Neural cell (in vitro differentiated cells): ENCODE results near the gene CRIP3. TPM values are rescaled to one million over a fixed set of nuclear protein-coding genes. Genes with fewer than 3 reads are reported as not detected.

ENCODE experiments used
- H2AFZ ChIP-seq: fragments of 200-600, 300-800 bp; sonication (generic), shearing (Covaris generic); 2 replicates; pipeline ENCODE4 v1.6.0; 2014; ENCODE audit warnings: low read depth, mild to moderate bottlenecking, antibody characterized with exemption, low read length, moderate library complexity
- H3F3A ChIP-seq: fragments of 200-600 bp; shearing (Covaris generic); 2 replicates; pipeline ENCODE4 v1.6.1; 2016; ENCODE audit warnings: mild to moderate bottlenecking, moderate library complexity, mixed read lengths, antibody characterized with exemption, low read length; ENCODE audit not compliant: insufficient read depth, poor library complexity, severe bottlenecking
- H3K27ac ChIP-seq: fragments of 200-600, 300-800 bp; sonication (generic), shearing (Covaris generic); 2 replicates; pipeline ENCODE4 v1.5.1; 2014; ENCODE audit warnings: mild to moderate bottlenecking, low read length, moderate library complexity
- H3K27me3 ChIP-seq: fragments of 300-800, 200-600 bp; sonication (generic), shearing (Covaris generic); 2 replicates; pipeline ENCODE4 v1.6.0; 2014; ENCODE audit warnings: mild to moderate bottlenecking, low read depth, low read length, moderate library complexity; ENCODE audit not compliant: insufficient read depth
- H3K36me3 ChIP-seq: fragments of 300-800, 200-600 bp; sonication (generic), shearing (Covaris generic); 2 replicates; pipeline ENCODE4 v1.5.1; 2014; ENCODE audit warnings: mild to moderate bottlenecking, antibody characterized with exemption, low read length, moderate library complexity; ENCODE audit not compliant: insufficient read depth
- H3K4me2 ChIP-seq: fragments of 300-800, 200-600 bp; sonication (generic), shearing (Covaris generic); 2 replicates; pipeline ENCODE4 v1.6.0; 2014; ENCODE audit warnings: mild to moderate bottlenecking, low read length
- H3K4me3 ChIP-seq: fragments of 300-800, 200-600 bp; sonication (generic), shearing (Covaris generic); 2 replicates; pipeline ENCODE4 v1.5.1; 2014; ENCODE audit warnings: mild to moderate bottlenecking, low read length, moderate library complexity
- H3K79me2 ChIP-seq: fragments of 200-600 bp; shearing (Covaris generic); replicated peaks from 2 replicates; pipeline ENCODE4 v1.6.0; 2014; ENCODE audit warnings: mild to moderate bottlenecking, low read length, moderate library complexity; ENCODE audit not compliant: insufficient read depth
- H3K9ac ChIP-seq: fragments of 300-800, 200-600 bp; sonication (generic), shearing (Covaris generic); 2 replicates; pipeline ENCODE4 v1.6.1; 2016; ENCODE audit warnings: mild to moderate bottlenecking, low read length, mixed read lengths
- H3K9me2 ChIP-seq: fragments of 200-600 bp; shearing (Covaris generic); 2 replicates; pipeline ENCODE4 v1.6.1; 2016; ENCODE audit warnings: mild to moderate bottlenecking, low read length, mixed read lengths; ENCODE audit not compliant: insufficient read depth
- H3K9me3 ChIP-seq: fragments of 200-600, 300-800 bp; sonication (generic), shearing (Covaris generic); 2 replicates; pipeline ENCODE4 v1.6.1; 2016; ENCODE audit warnings: mild to moderate bottlenecking, mixed run types, low read length, moderate library complexity, mixed read lengths
- H4K20me1 ChIP-seq: fragments of 200-600 bp; shearing (Covaris generic); 2 replicates; pipeline ENCODE4 v1.6.1; 2016; ENCODE audit warnings: mild to moderate bottlenecking, mixed run types; ENCODE audit not compliant: insufficient read depth
- EP300 ChIP-seq: fragments of 450-650 bp; conservative IDR thresholded peaks from 2 replicates; pipeline ENCODE4 v1.6.1; 2014; ENCODE audit warnings: antibody characterized with exemption, mild to moderate bottlenecking, moderate library complexity; ENCODE audit not compliant: poor library complexity, severe bottlenecking
- EZH2 ChIP-seq: fragments of 200-600, 300-800 bp; shearing (Covaris generic), sonication (generic); IDR thresholded peaks from 2 replicates; pipeline ENCODE4 v1.6.1; 2014; ENCODE audit warnings: antibody characterized with exemption, low read length, borderline replicate concordance, mild to moderate bottlenecking; ENCODE audit not compliant: insufficient read depth, poor library complexity, severe bottlenecking
- MXI1 ChIP-seq: fragments of 450-650 bp; conservative IDR thresholded peaks from 2 replicates; pipeline ENCODE4 v1.6.1; 2014; ENCODE audit warnings: antibody characterized with exemption, mild to moderate bottlenecking; ENCODE audit not compliant: poor library complexity, severe bottlenecking
- POLR2AphosphoS5 ChIP-seq: IDR thresholded peaks from 2 replicates; pipeline ENCODE4 v1.6.1; 2012
- RAD21 ChIP-seq: fragments of 450-650 bp; conservative IDR thresholded peaks from 2 replicates; pipeline ENCODE4 v1.6.1; 2014; ENCODE audit warnings: antibody characterized with exemption, mild to moderate bottlenecking, moderate library complexity
- SMC3 ChIP-seq: fragments of 450-650 bp; conservative IDR thresholded peaks from 2 replicates; pipeline ENCODE4 v1.6.1; 2014; ENCODE audit warnings: antibody characterized with exemption, mild to moderate bottlenecking, moderate library complexity; ENCODE audit not compliant: poor library complexity
- TAF1 ChIP-seq: IDR thresholded peaks from 2 replicates; pipeline ENCODE4 v1.6.1; 2012; ENCODE audit warnings: low read depth
- polyA plus RNA-seq: library from polyadenylated mRNA; depleted of rRNA; stranded (reverse); fragments of >200 nt; gene quantifications from 2 replicates; pipeline ENCODE4 v1.2.3, GENCODE V29; 2014
- TF ChIP-seq, protein P1 (sequence below): fragments of 450-650 bp; IDR thresholded peaks from 2 replicates; pipeline ENCODE4 v1.5.1; 2014; ENCODE audit warnings: antibody characterized with exemption, mild to moderate bottlenecking, moderate library complexity; ENCODE audit not compliant: poor library complexity, severe bottlenecking
- TF ChIP-seq, protein P2 (sequence below): IDR thresholded peaks from 2 replicates; pipeline ENCODE4 v1.6.1; 2012; ENCODE audit warnings: borderline replicate concordance

Gene CRIP3
- polyA plus RNA-seq, 1 donor from 2014 or later, result 3.7 TPM

DNA sequence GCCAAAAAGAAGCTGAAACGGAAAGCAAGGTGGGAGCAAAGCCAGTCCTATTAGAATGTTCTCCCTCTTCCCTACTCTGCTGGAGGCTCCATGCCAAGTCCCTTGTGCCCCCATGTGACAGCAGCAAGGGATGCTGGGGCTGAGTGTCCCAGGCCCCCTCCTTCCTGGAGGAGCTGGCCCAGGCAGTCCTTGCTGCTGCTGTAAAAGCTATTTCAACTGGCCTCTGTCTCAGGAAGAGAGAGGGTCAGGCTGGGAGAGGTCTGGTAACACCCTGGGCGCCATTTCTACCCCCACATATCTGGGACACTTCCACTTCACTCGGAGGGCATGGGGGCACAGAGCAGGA lies 40.3 kb downstream of the CRIP3 start:
- H3K9ac ChIP-seq, result no peak overlapping the region
- no peak overlapping the region for H2AFZ ChIP-seq
- peaks cover 5% of the 10 kb centered on the region for H4K20me1 ChIP-seq

DNA sequence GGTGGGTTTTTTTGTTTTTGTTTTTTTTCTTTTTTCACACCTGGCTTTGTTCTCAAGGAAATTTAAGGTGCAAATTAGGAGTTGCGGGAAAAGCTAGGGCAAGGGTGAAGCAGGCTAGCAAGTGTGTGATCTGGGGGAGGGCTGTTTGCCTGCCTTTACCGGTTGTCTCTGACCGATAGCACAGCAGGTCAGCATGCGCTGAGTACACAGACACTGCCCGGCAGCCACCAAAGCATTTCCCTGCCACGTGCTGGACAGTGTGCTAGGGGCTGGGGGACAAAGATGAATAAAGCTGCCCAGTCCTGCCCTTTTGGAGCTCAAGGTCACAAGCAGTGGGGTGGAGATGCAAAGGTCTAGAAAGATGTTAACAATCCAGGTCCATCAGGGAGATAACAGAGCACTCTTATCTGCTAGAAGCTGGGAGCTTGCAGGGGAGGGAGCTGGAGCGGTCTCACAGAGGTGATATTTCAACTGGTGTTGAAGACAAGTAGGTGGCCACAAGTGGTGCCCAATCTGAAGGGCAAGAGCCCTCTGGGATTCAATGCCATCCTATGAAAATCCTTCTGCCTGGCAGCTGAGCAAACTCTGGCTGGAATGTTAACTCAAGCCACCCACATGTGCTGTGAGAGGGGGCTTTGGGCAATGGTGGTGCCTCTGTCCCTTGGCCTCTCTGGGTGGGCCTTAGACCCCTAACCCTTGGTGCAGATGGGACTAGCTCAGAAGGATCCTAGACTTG lies 40.8 kb downstream of the CRIP3 start:
- TF ChIP-seq, protein P1, sequence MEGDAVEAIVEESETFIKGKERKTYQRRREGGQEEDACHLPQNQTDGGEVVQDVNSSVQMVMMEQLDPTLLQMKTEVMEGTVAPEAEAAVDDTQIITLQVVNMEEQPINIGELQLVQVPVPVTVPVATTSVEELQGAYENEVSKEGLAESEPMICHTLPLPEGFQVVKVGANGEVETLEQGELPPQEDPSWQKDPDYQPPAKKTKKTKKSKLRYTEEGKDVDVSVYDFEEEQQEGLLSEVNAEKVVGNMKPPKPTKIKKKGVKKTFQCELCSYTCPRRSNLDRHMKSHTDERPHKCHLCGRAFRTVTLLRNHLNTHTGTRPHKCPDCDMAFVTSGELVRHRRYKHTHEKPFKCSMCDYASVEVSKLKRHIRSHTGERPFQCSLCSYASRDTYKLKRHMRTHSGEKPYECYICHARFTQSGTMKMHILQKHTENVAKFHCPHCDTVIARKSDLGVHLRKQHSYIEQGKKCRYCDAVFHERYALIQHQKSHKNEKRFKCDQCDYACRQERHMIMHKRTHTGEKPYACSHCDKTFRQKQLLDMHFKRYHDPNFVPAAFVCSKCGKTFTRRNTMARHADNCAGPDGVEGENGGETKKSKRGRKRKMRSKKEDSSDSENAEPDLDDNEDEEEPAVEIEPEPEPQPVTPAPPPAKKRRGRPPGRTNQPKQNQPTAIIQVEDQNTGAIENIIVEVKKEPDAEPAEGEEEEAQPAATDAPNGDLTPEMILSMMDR, result no peak
- no peak for TF ChIP-seq RAD21
- TF ChIP-seq POLR2AphosphoS5, result no peak
- no peak for TF ChIP-seq EP300
- no peak for TF ChIP-seq EZH2
- TF ChIP-seq, protein P2, sequence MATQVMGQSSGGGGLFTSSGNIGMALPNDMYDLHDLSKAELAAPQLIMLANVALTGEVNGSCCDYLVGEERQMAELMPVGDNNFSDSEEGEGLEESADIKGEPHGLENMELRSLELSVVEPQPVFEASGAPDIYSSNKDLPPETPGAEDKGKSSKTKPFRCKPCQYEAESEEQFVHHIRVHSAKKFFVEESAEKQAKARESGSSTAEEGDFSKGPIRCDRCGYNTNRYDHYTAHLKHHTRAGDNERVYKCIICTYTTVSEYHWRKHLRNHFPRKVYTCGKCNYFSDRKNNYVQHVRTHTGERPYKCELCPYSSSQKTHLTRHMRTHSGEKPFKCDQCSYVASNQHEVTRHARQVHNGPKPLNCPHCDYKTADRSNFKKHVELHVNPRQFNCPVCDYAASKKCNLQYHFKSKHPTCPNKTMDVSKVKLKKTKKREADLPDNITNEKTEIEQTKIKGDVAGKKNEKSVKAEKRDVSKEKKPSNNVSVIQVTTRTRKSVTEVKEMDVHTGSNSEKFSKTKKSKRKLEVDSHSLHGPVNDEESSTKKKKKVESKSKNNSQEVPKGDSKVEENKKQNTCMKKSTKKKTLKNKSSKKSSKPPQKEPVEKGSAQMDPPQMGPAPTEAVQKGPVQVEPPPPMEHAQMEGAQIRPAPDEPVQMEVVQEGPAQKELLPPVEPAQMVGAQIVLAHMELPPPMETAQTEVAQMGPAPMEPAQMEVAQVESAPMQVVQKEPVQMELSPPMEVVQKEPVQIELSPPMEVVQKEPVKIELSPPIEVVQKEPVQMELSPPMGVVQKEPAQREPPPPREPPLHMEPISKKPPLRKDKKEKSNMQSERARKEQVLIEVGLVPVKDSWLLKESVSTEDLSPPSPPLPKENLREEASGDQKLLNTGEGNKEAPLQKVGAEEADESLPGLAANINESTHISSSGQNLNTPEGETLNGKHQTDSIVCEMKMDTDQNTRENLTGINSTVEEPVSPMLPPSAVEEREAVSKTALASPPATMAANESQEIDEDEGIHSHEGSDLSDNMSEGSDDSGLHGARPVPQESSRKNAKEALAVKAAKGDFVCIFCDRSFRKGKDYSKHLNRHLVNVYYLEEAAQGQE, result no peak
- no peak for TF ChIP-seq MXI1
- TF ChIP-seq TAF1, result no peak
- TF ChIP-seq SMC3, result no peak
- H3K27ac ChIP-seq, result no peak overlapping the region
- peaks cover 5% of the 10 kb centered on the region for H4K20me1 ChIP-seq
- no peaks in the 10 kb centered on the region for H3K36me3 ChIP-seq
- no peak overlapping the region for H3K9ac ChIP-seq
- no peaks in the 10 kb centered on the region for H3K9me3 ChIP-seq
- H3K4me3 ChIP-seq, result no peak overlapping the region
- no peaks in the 10 kb centered on the region for H3K27me3 ChIP-seq
- no peaks in the 10 kb centered on the region for H3K9me2 ChIP-seq
- H2AFZ ChIP-seq, result no peak overlapping the region
- no peaks in the 10 kb centered on the region for H3F3A ChIP-seq
- H3K79me2 ChIP-seq, result no peaks in the 10 kb centered on the region
- H3K4me2 ChIP-seq, result no peak overlapping the region

More for the DNA sequence above, 40.3 kb downstream of the CRIP3 start:
- no peak for TF ChIP-seq RAD21
- no peak for TF ChIP-seq MXI1
- TF ChIP-seq EP300, result no peak
- TF ChIP-seq POLR2AphosphoS5, result no peak
- no peak for TF ChIP-seq EZH2
- TF ChIP-seq, protein P1, result no peak
- TF ChIP-seq, protein P2, result no peak
- no peak for TF ChIP-seq TAF1
- no peak for TF ChIP-seq SMC3
- no peak overlapping the region for H3K27ac ChIP-seq
- no peaks in the 10 kb centered on the region for H3K27me3 ChIP-seq
- H3K79me2 ChIP-seq, result no peaks in the 10 kb centered on the region
- H3K36me3 ChIP-seq, result no peaks in the 10 kb centered on the region
- H3K4me2 ChIP-seq, result no peak overlapping the region
- H3K9me3 ChIP-seq, result no peaks in the 10 kb centered on the region
- H3K9me2 ChIP-seq, result no peaks in the 10 kb centered on the region
- H3F3A ChIP-seq, result no peaks in the 10 kb centered on the region
- H3K4me3 ChIP-seq, result no peak overlapping the region
